GM12875 (cell line): ENCODE data around the gene SLC23A3.

Experiments
- H3K4me3 ChIP-seq: one replicate; pipeline ENCODE4 v1.5.1; 2011; ENCODE audit warnings: low read depth, low read length, control low read depth
- CTCF ChIP-seq: IDR thresholded peaks from 2 replicates; pipeline ENCODE4 v1.5.1; 2011; ENCODE audit warnings: low read depth, mild to moderate bottlenecking, control low read depth, inconsistent platforms, low read length, moderate library complexity, borderline replicate concordance; ENCODE audit not compliant: insufficient read depth

The SLC23A3 gene

GRCh38 chr2:219163156-219163555 lies 6.7 kb downstream of the SLC23A3 start:
- H3K4me3 ChIP-seq: no peak overlapping the region
- no peak for TF ChIP-seq CTCF

- peak overlapping the region; percentile 69 for H3K4me3 ChIP-seq
- TF ChIP-seq CTCF: no peak
Measured at GRCh38 chr2:219161097-219161496, 8.7 kb downstream of the SLC23A3 start.

GRCh38 chr2:219160186-219161017 lies 9.4 kb downstream of the SLC23A3 start, which contains the start of gene NHEJ1:
NHEJ1 (minus strand) TSS chr2:219160815; CDS start chr2:219158362, 2,453 bp downstream.
- H3K4me3 ChIP-seq: peak within 1 kb of the TSS; percentile 69
- peak; percentile 99 for TF ChIP-seq CTCF

GRCh38 chr2:219159771-219160185 lies 10.1 kb downstream of the SLC23A3 start:
- no peak for TF ChIP-seq CTCF

GRCh38 chr2:219158586-219158985 lies 11.2 kb downstream of the SLC23A3 start:
- no peak overlapping the region for H3K4me3 ChIP-seq
- no peak for TF ChIP-seq CTCF

More at GRCh38 chr2:219159771-219160185, 10.1 kb downstream of the SLC23A3 start:
- H3K4me3 ChIP-seq: peak overlapping the region; percentile 69

- TF ChIP-seq CTCF: no peak
Measured at GRCh38 chr2:219158025-219158424, 11.8 kb downstream of the SLC23A3 start.

GRCh38 chr2:219157396-219157795 lies 12.4 kb downstream of the SLC23A3 start:
- TF ChIP-seq CTCF: no peak
- H3K4me3 ChIP-seq: no peak overlapping the region

More at GRCh38 chr2:219158025-219158424, 11.8 kb downstream of the SLC23A3 start:
- H3K4me3 ChIP-seq: no peak overlapping the region
